Left ventricle myocardium inferior (tissue), 1 donor: ENCODE data around the gene ACSS1. TPM values are rescaled to one million over a fixed set of nuclear protein-coding genes. Genes with fewer than 3 reads are reported as not detected.
"Not testable (repeated sequence)": the region's sequence is repeated elsewhere in the genome, so short reads cannot be mapped to it uniquely, and the experiment has no call there.

ENCODE experiments used
- DNase-seq: peaks from one replicate; pipeline ENCODE4 v3.0.0-alpha.2; 2020
- H3K27ac ChIP-seq: fragments of 200-600 bp; replicated peaks from 2 replicates; pipeline ENCODE4 v1.8.0; 2021
- H3K27me3 ChIP-seq: fragments of 200-600 bp; 2 replicates; pipeline ENCODE4 v1.8.0; 2021; ENCODE audit warnings: low read depth
- H3K36me3 ChIP-seq: fragments of 200-600 bp; 2 replicates; pipeline ENCODE4 v1.8.0; 2021
- H3K4me1 ChIP-seq: fragments of 200-600 bp; 2 replicates; pipeline ENCODE4 v1.8.0; 2021
- H3K4me3 ChIP-seq: fragments of 200-600 bp; 2 replicates; pipeline ENCODE4 v1.8.0; 2021; ENCODE audit warnings: mild to moderate bottlenecking, moderate library complexity
- H3K9me3 ChIP-seq: fragments of 200-600 bp; replicated peaks from 2 replicates; pipeline ENCODE4 v1.8.0; 2021
- CTCF ChIP-seq: fragments of 200-600 bp; IDR thresholded peaks from 2 replicates; pipeline ENCODE4 v1.8.0; 2021; ENCODE audit warnings: antibody characterized with exemption, mild to moderate bottlenecking, borderline replicate concordance
- intact Hi-C: fragments of 100-400 bp; cut with micrococcal nuclease; formaldehyde crosslinking; loops from one replicate; pipeline ENCODE4 v1.11.0; 2022
- total RNA-seq: library from RNA; stranded (reverse); fragmentation: NEBNext Ultra II Directional; extraction: Animal tissue kit (Norgen Biotek cat#: 25700); gene quantifications from one replicate; pipeline ENCODE4 v1.2.1, GENCODE V29; 2021
- donor health status: DM: no; HTN: yes; CAD: no; lungs with severe emphysema.

ACSS1 gene
- total RNA-seq, 1 donor from 2014 or later, result 159 TPM

DNA sequence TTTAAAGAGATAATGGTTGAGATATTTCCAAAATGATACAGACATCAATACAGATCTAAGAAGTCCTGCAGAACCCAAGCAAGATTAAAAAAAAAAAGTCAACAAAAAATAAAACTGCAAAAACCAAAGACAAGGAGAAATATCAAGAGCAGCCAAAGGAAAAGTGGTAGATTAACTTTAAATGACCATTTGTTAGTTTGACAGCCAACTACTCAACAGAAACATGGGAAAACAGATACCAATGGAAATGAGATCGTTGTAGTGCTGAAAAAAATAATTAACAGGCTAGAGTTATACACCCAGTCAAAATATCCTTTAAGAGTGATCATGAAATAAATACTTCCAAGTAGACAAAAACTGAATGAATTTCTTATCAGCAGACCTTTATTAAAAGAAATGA lies 54.9 kb downstream of the ACSS1 start:
- Histone ChIP-seq H3K4me3 (no peak overlapping the region), H3K4me1 (peaks cover 67% of the 10 kb centered on the region), H3K9me3 (no peaks in the 10 kb centered on the region), H3K36me3 (peaks cover 39% of the 10 kb centered on the region), H3K27me3 (no peaks in the 10 kb centered on the region), H3K27ac (no peak overlapping the region)
- no peak for TF ChIP-seq CTCF
- DNase-seq, result no peak
- intact Hi-C loops, result no loop called here

DNA sequence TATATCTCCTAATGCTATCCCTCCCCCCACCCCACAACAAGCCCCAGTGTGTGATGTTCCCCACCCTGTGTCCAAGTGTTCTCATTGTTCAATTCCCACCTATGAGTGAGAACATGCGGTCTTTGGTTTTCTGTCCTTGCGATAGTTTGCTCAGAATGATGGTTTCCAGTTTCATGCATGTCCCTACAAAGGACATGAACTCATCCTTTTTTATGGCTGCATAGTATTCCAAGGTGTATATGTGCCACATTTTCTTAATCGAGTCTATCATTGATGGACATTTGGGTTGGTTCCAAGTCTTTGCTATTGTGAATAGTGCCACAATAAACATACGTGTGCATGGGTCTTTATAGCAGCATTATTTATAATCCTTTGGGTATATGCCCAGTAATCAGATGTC lies 56.6 kb downstream of the ACSS1 start:
- H3K9me3 ChIP-seq, intact Hi-C loops, DNase-seq, H3K4me3 ChIP-seq, H3K27me3 ChIP-seq: not testable (repeated sequence)
- Histone ChIP-seq H3K36me3 (peaks cover 22% of the 10 kb centered on the region), H3K4me1 (peaks cover 66% of the 10 kb centered on the region), H3K27ac (peak overlapping the region; percentile 96)

DNA sequence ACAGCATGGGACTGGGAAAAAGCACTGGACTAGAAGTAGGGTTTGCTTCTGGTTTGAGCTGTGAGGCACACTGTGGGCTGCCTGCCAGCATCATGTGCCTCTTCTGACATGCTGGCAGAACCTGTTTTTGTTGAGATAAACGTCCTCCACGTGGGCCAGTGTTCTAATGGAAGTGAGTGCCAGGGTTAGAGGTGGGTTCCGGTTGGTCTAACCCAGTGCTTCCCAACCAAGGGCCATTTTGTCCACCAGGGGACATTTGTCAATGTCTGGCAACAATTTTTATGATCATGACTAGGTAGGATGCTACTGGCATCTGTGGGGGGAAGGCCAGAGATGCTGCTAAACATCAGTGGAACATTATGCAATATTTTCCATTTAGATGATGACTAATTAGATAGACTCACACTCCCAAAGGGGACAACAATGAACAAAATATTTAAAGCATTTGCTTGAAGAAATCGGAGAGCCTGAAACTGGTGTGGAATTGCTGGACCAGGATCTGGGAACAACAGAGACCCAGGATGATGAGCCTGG lies 57.6 kb downstream of the ACSS1 start:
- Histone ChIP-seq H3K36me3 (peaks cover 17% of the 10 kb centered on the region), H3K27ac (peak overlapping the region; percentile 96)
- intact Hi-C loops, result no loop called here

DNA sequence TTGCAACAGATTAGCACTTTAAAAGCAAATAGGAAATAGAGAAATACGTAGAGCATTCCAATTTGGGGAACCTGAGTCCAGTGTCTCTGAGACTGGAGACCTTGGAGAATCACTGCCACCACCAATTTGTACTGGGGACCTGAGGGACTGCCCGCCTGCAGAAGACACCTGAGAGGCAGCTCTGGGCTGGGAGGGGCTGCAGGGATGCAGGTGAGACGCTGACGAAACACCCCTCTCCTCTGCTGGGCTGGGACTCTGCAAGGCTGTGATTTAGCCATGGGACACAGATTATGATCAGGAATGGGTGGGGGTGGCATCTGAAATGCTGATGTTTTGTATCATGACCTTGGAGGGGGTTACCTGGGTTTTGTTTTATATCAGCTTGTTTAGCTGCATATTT lies 58.4 kb downstream of the ACSS1 start:
- peaks cover 65% of the 10 kb centered on the region for H3K4me1 ChIP-seq
- intact Hi-C loops, result loop anchor here (10.0 kb wide), 2 partner anchors 175 to 395 kb away; partner anchors contain the start of gene ABHD12
- no peaks in the 10 kb centered on the region for H3K27me3 ChIP-seq
- H3K36me3 ChIP-seq, result peaks cover 17% of the 10 kb centered on the region
- TF ChIP-seq CTCF, result no peak
- no peaks in the 10 kb centered on the region for H3K9me3 ChIP-seq
- peak overlapping the region; percentile 96 for H3K27ac ChIP-seq
- DNase-seq, result no peak
- H3K4me3 ChIP-seq, result no peak overlapping the region

More for the DNA sequence above, 57.6 kb downstream of the ACSS1 start:
- TF ChIP-seq CTCF, result peak; percentile 26
- peak; percentile 77 for DNase-seq
- H3K9me3 ChIP-seq, result no peaks in the 10 kb centered on the region
- H3K27me3 ChIP-seq, result no peaks in the 10 kb centered on the region
- no peak overlapping the region for H3K4me3 ChIP-seq
- peaks cover 66% of the 10 kb centered on the region for H3K4me1 ChIP-seq

- DNase-seq, result no peak
- H3K4me1 ChIP-seq, result peaks cover 67% of the 10 kb centered on the region
- H3K4me3 ChIP-seq, result no peak overlapping the region
- no peaks in the 10 kb centered on the region for H3K27me3 ChIP-seq
- H3K27ac ChIP-seq, result peak overlapping the region; percentile 96
- peaks cover 14% of the 10 kb centered on the region for H3K36me3 ChIP-seq
- H3K9me3 ChIP-seq, result no peaks in the 10 kb centered on the region
- no peak for TF ChIP-seq CTCF
- intact Hi-C loops, result loop anchor here (10.0 kb wide), 2 partner anchors 176 to 396 kb away; partner anchors contain the start of gene ABHD12
Measured at GRCh38 chr20:24998631-24999445, 59.1 kb downstream of the ACSS1 start.

- H3K4me1 ChIP-seq, result peaks cover 74% of the 10 kb centered on the region
- H3K27ac ChIP-seq, result peak overlapping the region; percentile 96
- no peaks in the 10 kb centered on the region for H3K9me3 ChIP-seq
- DNase-seq, result no peak
- no peak overlapping the region for H3K4me3 ChIP-seq
- TF ChIP-seq CTCF, result no peak
- intact Hi-C loops, result loop anchor here (10.0 kb wide), 2 partner anchors 177 to 397 kb away; partner anchors contain the start of gene ABHD12
- peaks cover 7% of the 10 kb centered on the region for H3K36me3 ChIP-seq
- H3K27me3 ChIP-seq, result no peaks in the 10 kb centered on the region
Measured at GRCh38 chr20:24998121-24998520, 59.8 kb downstream of the ACSS1 start.
